ENCODE data around the gene RIC1.

GRCh38 chr9:5796298-5796697 lies 167.4 kb downstream of the RIC1 start:
- no peak for TF ChIP-seq CTCF (IDR thresholded peaks at IDR 0.05)
- TF ChIP-seq POLR2A (IDR thresholded peaks at IDR 0.05), result no peak
- TF ChIP-seq EP300 (IDR thresholded peaks at IDR 0.05), result no peak
- TF ChIP-seq POLR2AphosphoS5 (IDR thresholded peaks at IDR 0.05), result no peak

Measured in upper lobe of left lung (tissue), 4 donors.